WTC11 (cell line): ENCODE measurements around the gene RGL1. TPM values are rescaled to one million over a fixed set of nuclear protein-coding genes. Genes with fewer than 3 reads are reported as not detected.

Source experiments
- ATAC-seq: fragments of 200-7000 bp; cut with Tn5 transposase; 2 replicates; pipeline ENCODE4 v1.10.0; 2021; ENCODE audit warnings: mild to moderate bottlenecking, moderate library complexity
- CTCF ChIA-PET: fragments of 300-600 bp; sonication (Branson Sonifier 250); formaldehyde crosslinking; loops from one replicate; lab custom pipeline; 2021; ENCODE audit warnings: antibody characterized with exemption; lab: Charles Lee
- POLR2A ChIA-PET: fragments of 350-600 bp; sonication (Branson Sonifier 250); formaldehyde crosslinking; loops from one replicate; lab custom pipeline; 2021; ENCODE audit warnings: antibody characterized with exemption; lab: Charles Lee
- DNase-seq: peaks from one replicate; pipeline ENCODE4 v3.0.0; 2021; ENCODE audit warnings: low spot score
- H3K27ac Mint-ChIP-seq: 2 replicates; pipeline ENCODE4 v1.8.0; 2021; ENCODE audit warnings: mixed read lengths
- H3K27me3 Mint-ChIP-seq: 2 replicates; pipeline ENCODE4 v1.8.0; 2021; ENCODE audit warnings: low read depth, mild to moderate bottlenecking, moderate library complexity, mixed read lengths
- H3K36me3 Mint-ChIP-seq: 2 replicates; pipeline ENCODE4 v1.8.0; 2021; ENCODE audit warnings: mixed read lengths
- H3K4me1 Mint-ChIP-seq: 2 replicates; pipeline ENCODE4 v1.8.0; 2022; ENCODE audit warnings: mixed read lengths
- H3K4me3 Mint-ChIP-seq: 2 replicates; pipeline ENCODE4 v1.8.0; 2021; ENCODE audit warnings: mild to moderate bottlenecking, moderate library complexity, mixed read lengths
- H3K9me3 Mint-ChIP-seq: 2 replicates; pipeline ENCODE4 v1.8.0; 2021; ENCODE audit warnings: mixed read lengths
- ETV6 ChIP-seq: sonication (generic); formaldehyde crosslinking; IDR thresholded peaks from 2 replicates; pipeline ENCODE4 v1.8.1; 2022; ENCODE audit warnings: mild to moderate bottlenecking, missing genetic modification reagents
- FOXJ3 ChIP-seq: sonication (generic); formaldehyde crosslinking; IDR thresholded peaks from 2 replicates; pipeline ENCODE4 v1.9.0; 2021; ENCODE audit warnings: missing genetic modification reagents, mild to moderate bottlenecking, borderline replicate concordance
- IRF2 ChIP-seq: sonication (generic); formaldehyde crosslinking; IDR thresholded peaks from 2 replicates; pipeline ENCODE4 v1.8.0; 2022; ENCODE audit warnings: low read depth, missing genetic modification reagents, borderline replicate concordance
- NFYB ChIP-seq: sonication (generic); formaldehyde crosslinking; conservative IDR thresholded peaks from 2 replicates; pipeline ENCODE4 v1.8.0; 2022; ENCODE audit warnings: low read depth, missing genetic modification reagents
- NR2C2 ChIP-seq: sonication (generic); formaldehyde crosslinking; IDR thresholded peaks from 2 replicates; pipeline ENCODE4 v1.8.0; 2022; ENCODE audit warnings: mild to moderate bottlenecking, missing genetic modification reagents
- TCF7 ChIP-seq: sonication (generic); formaldehyde crosslinking; IDR thresholded peaks from 2 replicates; pipeline ENCODE4 v1.8.0; 2022; ENCODE audit warnings: mild to moderate bottlenecking, low read depth, missing genetic modification reagents, moderate library complexity
- TEAD4 ChIP-seq: sonication (generic); formaldehyde crosslinking; IDR thresholded peaks from 2 replicates; pipeline ENCODE4 v1.8.0; 2022; ENCODE audit warnings: mild to moderate bottlenecking, missing genetic modification reagents
- ZNF219 ChIP-seq: sonication (generic); formaldehyde crosslinking; IDR thresholded peaks from 2 replicates; pipeline ENCODE4 v1.8.0; 2023; ENCODE audit warnings: missing genetic modification reagents, mild to moderate bottlenecking, borderline replicate concordance
- ZNF396 ChIP-seq: fragments of 250-450 bp; sonication (Bioruptor Pico); IDR thresholded peaks from 2 replicates; pipeline ENCODE4 v1.8.0; 2021; ENCODE audit warnings: mild to moderate bottlenecking, moderate library complexity, borderline replicate concordance
- ZNF671 ChIP-seq: fragments of 250-450 bp; sonication (Bioruptor Pico); IDR thresholded peaks from 2 replicates; pipeline ENCODE4 v1.8.0; 2021; ENCODE audit warnings: mild to moderate bottlenecking
- total RNA-seq: library from RNA; stranded (reverse); gene quantifications from 3 replicates; pipeline ENCODE4 v1.2.3, GENCODE V29; 2021
- TF ChIP-seq, protein P1 (sequence below): fragments of 250-450 bp; sonication (Bioruptor Pico); IDR thresholded peaks from 2 replicates; pipeline ENCODE4 v1.9.0; 2021; ENCODE audit warnings: moderate library complexity, mild to moderate bottlenecking, inconsistent platforms, borderline replicate concordance
- TF ChIP-seq, protein P2 (sequence below): sonication (generic); formaldehyde crosslinking; IDR thresholded peaks from 2 replicates; pipeline ENCODE4 v1.8.0; 2022; ENCODE audit warnings: missing genetic modification reagents
- TF ChIP-seq, protein P3 (sequence below): sonication (generic); formaldehyde crosslinking; IDR thresholded peaks from 2 replicates; pipeline ENCODE4 v1.8.1; 2023; ENCODE audit warnings: mild to moderate bottlenecking, moderate library complexity, missing genetic modification reagents
- TF ChIP-seq, protein P4 (sequence below): sonication (generic); formaldehyde crosslinking; IDR thresholded peaks from 2 replicates; pipeline ENCODE4 v1.8.1; 2022; ENCODE audit warnings: low read depth, missing genetic modification reagents, borderline replicate concordance
- TF ChIP-seq, protein P5 (sequence below): sonication (generic); formaldehyde crosslinking; IDR thresholded peaks from 2 replicates; pipeline ENCODE4 v1.8.0; 2022; ENCODE audit warnings: mild to moderate bottlenecking, missing genetic modification reagents
- TF ChIP-seq, protein P6 (sequence below): fragments of 200-600 bp; IDR thresholded peaks from 2 replicates; pipeline ENCODE4 v1.8.0; 2022; ENCODE audit warnings: antibody characterized with exemption
- TF ChIP-seq, protein P7 (sequence below): fragments of 250-450 bp; sonication (Bioruptor Pico); conservative IDR thresholded peaks from 2 replicates; pipeline ENCODE4 v1.9.0; 2021; ENCODE audit warnings: mild to moderate bottlenecking
- TF ChIP-seq, protein P8 (sequence below): sonication (generic); formaldehyde crosslinking; IDR thresholded peaks from 2 replicates; pipeline ENCODE4 v1.8.0; 2022; ENCODE audit warnings: mild to moderate bottlenecking, missing genetic modification reagents
- TF ChIP-seq, protein P9 (sequence below): sonication (generic); formaldehyde crosslinking; IDR thresholded peaks from 2 replicates; pipeline ENCODE4 v1.8.1; 2022; ENCODE audit warnings: mild to moderate bottlenecking, missing genetic modification reagents, moderate library complexity, borderline replicate concordance

The RGL1 gene
- total RNA-seq, 1 experiment from 2014 or later, result 1.5 TPM

DNA sequence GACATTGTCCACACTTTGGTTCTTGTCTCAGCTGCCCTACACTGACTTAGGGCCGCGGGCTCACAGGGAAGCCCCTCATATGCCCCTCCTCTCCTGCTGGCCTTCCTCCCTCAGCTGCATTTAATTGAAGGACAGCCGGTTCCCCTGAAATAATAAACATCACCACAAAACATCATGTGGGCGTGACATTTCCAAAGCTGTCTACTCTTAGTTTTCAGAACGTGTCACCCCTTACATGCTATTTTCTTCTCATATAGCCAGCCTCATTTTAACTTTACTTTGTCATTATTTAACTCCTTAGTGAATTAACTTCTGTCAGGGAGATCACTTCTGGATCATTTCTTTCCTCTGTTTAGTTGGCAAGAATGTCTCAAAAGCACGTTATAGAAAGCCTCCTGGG is 129.4 kb downstream of the RGL1 start:
- no peak overlapping the region for H3K27ac Mint-ChIP-seq
- peaks cover 2% of the 10 kb centered on the region for H3K27me3 Mint-ChIP-seq
- no peak for ATAC-seq
- no peak overlapping the region for H3K4me3 Mint-ChIP-seq
- TF ChIP-seq, protein P1, sequence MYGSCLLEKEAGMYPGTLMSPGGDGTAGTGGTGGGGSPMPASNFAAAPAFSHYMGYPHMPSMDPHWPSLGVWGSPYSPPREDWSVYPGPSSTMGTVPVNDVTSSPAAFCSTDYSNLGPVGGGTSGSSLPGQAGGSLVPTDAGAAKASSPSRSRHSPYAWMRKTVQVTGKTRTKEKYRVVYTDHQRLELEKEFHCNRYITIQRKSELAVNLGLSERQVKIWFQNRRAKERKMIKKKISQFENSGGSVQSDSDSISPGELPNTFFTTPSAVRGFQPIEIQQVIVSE (CRISPR knock-in tag), result no peak
- TF ChIP-seq, protein P2, sequence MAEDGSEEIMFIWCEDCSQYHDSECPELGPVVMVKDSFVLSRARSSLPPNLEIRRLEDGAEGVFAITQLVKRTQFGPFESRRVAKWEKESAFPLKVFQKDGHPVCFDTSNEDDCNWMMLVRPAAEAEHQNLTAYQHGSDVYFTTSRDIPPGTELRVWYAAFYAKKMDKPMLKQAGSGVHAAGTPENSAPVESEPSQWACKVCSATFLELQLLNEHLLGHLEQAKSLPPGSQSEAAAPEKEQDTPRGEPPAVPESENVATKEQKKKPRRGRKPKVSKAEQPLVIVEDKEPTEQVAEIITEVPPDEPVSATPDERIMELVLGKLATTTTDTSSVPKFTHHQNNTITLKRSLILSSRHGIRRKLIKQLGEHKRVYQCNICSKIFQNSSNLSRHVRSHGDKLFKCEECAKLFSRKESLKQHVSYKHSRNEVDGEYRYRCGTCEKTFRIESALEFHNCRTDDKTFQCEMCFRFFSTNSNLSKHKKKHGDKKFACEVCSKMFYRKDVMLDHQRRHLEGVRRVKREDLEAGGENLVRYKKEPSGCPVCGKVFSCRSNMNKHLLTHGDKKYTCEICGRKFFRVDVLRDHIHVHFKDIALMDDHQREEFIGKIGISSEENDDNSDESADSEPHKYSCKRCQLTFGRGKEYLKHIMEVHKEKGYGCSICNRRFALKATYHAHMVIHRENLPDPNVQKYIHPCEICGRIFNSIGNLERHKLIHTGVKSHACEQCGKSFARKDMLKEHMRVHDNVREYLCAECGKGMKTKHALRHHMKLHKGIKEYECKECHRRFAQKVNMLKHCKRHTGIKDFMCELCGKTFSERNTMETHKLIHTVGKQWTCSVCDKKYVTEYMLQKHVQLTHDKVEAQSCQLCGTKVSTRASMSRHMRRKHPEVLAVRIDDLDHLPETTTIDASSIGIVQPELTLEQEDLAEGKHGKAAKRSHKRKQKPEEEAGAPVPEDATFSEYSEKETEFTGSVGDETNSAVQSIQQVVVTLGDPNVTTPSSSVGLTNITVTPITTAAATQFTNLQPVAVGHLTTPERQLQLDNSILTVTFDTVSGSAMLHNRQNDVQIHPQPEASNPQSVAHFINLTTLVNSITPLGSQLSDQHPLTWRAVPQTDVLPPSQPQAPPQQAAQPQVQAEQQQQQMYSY, result no peak
- TF ChIP-seq, protein P3, sequence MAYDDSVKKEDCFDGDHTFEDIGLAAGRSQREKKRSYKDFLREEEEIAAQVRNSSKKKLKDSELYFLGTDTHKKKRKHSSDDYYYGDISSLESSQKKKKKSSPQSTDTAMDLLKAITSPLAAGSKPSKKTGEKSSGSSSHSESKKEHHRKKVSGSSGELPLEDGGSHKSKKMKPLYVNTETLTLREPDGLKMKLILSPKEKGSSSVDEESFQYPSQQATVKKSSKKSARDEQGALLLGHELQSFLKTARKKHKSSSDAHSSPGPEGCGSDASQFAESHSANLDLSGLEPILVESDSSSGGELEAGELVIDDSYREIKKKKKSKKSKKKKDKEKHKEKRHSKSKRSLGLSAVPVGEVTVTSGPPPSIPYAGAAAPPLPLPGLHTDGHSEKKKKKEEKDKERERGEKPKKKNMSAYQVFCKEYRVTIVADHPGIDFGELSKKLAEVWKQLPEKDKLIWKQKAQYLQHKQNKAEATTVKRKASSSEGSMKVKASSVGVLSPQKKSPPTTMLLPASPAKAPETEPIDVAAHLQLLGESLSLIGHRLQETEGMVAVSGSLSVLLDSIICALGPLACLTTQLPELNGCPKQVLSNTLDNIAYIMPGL (CRISPR knock-in tag), result no peak
- TF ChIP-seq ZNF671 (no peak), IRF2 (CRISPR knock-in tag) (no peak), FOXJ3 (no peak)
- TF ChIP-seq, protein P4, sequence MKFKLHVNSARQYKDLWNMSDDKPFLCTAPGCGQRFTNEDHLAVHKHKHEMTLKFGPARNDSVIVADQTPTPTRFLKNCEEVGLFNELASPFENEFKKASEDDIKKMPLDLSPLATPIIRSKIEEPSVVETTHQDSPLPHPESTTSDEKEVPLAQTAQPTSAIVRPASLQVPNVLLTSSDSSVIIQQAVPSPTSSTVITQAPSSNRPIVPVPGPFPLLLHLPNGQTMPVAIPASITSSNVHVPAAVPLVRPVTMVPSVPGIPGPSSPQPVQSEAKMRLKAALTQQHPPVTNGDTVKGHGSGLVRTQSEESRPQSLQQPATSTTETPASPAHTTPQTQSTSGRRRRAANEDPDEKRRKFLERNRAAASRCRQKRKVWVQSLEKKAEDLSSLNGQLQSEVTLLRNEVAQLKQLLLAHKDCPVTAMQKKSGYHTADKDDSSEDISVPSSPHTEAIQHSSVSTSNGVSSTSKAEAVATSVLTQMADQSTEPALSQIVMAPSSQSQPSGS (CRISPR knock-in tag), result no peak
- TF ChIP-seq, protein P5, sequence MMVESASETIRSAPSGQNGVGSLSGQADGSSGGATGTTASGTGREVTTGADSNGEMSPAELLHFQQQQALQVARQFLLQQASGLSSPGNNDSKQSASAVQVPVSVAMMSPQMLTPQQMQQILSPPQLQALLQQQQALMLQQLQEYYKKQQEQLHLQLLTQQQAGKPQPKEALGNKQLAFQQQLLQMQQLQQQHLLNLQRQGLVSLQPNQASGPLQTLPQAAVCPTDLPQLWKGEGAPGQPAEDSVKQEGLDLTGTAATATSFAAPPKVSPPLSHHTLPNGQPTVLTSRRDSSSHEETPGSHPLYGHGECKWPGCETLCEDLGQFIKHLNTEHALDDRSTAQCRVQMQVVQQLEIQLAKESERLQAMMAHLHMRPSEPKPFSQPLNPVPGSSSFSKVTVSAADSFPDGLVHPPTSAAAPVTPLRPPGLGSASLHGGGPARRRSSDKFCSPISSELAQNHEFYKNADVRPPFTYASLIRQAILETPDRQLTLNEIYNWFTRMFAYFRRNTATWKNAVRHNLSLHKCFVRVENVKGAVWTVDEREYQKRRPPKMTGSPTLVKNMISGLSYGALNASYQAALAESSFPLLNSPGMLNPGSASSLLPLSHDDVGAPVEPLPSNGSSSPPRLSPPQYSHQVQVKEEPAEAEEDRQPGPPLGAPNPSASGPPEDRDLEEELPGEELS (CRISPR knock-in tag), result no peak
- TF ChIP-seq, protein P6, sequence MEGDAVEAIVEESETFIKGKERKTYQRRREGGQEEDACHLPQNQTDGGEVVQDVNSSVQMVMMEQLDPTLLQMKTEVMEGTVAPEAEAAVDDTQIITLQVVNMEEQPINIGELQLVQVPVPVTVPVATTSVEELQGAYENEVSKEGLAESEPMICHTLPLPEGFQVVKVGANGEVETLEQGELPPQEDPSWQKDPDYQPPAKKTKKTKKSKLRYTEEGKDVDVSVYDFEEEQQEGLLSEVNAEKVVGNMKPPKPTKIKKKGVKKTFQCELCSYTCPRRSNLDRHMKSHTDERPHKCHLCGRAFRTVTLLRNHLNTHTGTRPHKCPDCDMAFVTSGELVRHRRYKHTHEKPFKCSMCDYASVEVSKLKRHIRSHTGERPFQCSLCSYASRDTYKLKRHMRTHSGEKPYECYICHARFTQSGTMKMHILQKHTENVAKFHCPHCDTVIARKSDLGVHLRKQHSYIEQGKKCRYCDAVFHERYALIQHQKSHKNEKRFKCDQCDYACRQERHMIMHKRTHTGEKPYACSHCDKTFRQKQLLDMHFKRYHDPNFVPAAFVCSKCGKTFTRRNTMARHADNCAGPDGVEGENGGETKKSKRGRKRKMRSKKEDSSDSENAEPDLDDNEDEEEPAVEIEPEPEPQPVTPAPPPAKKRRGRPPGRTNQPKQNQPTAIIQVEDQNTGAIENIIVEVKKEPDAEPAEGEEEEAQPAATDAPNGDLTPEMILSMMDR, result no peak
- TF ChIP-seq, all 79 proteins: peak for 0
- no peak for DNase-seq
- CTCF ChIA-PET, result interaction anchor here (1.3 kb wide), 1 partner anchor 18 kb away, joined by 3 read pairs; no protein-coding TSS in a partner anchor
- POLR2A ChIA-PET, result no interaction called here
- no peaks in the 10 kb centered on the region for H3K9me3 Mint-ChIP-seq
- H3K4me1 Mint-ChIP-seq, result no peaks in the 10 kb centered on the region
- H3K36me3 Mint-ChIP-seq, result no peaks in the 10 kb centered on the region

DNA sequence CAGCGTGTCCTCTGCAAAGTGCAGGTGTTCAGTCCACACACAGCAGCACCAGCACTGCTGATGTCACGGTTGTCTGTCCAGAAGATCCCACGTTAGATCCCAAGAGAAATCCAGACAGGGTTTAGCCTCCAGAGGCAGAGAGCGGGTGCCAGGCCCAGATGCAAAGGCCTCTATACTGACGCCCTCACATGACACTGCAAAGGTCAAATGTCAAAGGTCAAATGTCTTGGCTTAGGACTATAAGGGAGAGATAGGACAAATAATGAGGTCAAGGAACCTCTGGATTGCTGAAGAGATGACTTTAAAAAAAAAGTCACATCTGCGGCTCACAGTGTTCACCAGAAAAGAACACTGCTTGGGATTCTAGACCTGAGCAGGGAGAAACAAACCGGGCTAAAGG is 131.1 kb downstream of the RGL1 start:
- Mint-ChIP-seq H3K9me3 (no peaks in the 10 kb centered on the region), H3K4me3 (no peak overlapping the region), H3K36me3 (no peaks in the 10 kb centered on the region), H3K27me3 (peaks cover 8% of the 10 kb centered on the region), H3K27ac (no peak overlapping the region), H3K4me1 (no peaks in the 10 kb centered on the region)
- CTCF ChIA-PET, result interaction anchor here (1.0 kb wide), 1 partner anchor 252 kb away, joined by 3 read pairs; no protein-coding TSS in a partner anchor
- POLR2A ChIA-PET, result no interaction called here
- ATAC-seq, result no peak
- DNase-seq, result no peak
- TF ChIP-seq NFYB (CRISPR knock-in tag), result no peak
- no peak for TF ChIP-seq ZNF396
- TF ChIP-seq NR2C2 (CRISPR knock-in tag), result no peak
- TF ChIP-seq, protein P7, sequence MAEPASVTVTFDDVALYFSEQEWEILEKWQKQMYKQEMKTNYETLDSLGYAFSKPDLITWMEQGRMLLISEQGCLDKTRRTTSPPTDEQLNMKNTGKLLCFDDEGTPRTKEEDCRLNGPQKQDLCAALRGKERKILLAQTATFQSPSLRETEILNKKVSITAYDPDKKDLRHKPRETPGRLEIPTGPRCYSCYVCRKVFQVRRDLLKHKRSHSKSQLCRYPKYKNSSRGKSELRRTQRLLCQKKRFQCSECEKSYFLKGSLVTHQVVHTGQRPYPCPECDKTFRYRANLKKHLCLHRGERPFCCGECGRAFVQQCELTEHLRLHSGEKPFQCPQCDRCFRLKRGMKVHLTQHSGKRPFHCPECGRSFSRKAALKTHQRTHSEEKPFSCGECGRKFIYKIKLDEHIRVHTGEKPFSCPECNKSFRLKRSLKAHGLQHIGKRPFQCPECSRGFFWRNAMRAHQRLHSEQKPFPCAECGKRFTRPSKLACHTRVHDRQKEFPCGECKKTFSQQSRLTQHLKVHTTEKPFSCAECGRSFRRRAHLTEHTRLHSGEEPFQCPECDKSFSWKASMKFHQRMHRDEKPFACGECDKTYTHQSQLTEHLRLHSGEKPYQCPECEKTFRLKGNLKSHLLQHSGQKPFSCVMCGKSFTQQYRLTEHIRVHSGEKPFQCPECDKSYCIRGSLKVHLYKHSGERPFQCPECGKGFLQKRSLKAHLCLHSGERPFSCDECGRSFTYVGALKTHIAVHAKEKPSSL (CRISPR knock-in tag), result no peak
- no peak for TF ChIP-seq TCF7 (CRISPR knock-in tag)
- no peak for TF ChIP-seq ZNF219
- TF ChIP-seq, protein P8, sequence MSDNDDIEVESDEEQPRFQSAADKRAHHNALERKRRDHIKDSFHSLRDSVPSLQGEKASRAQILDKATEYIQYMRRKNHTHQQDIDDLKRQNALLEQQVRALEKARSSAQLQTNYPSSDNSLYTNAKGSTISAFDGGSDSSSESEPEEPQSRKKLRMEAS (CRISPR knock-in tag), result no peak
- TF ChIP-seq, protein P9, sequence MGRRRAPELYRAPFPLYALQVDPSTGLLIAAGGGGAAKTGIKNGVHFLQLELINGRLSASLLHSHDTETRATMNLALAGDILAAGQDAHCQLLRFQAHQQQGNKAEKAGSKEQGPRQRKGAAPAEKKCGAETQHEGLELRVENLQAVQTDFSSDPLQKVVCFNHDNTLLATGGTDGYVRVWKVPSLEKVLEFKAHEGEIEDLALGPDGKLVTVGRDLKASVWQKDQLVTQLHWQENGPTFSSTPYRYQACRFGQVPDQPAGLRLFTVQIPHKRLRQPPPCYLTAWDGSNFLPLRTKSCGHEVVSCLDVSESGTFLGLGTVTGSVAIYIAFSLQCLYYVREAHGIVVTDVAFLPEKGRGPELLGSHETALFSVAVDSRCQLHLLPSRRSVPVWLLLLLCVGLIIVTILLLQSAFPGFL (CRISPR knock-in tag), result no peak
- TF ChIP-seq ETV6, result no peak
- no peak for TF ChIP-seq TEAD4 (CRISPR knock-in tag)
